ENCODE data around the gene CDK1. TPM values are rescaled to one million over a fixed set of nuclear protein-coding genes. Genes with fewer than 3 reads are reported as not detected.
A peak's percentile ranks its signal among the peaks of the same experiment; 100 is the strongest.

Gene CDK1
- total RNA-seq, 4 donors from 2014 or later, result 0.26 to 2.8 (median 0.75) TPM

- 95% methylated on average over 5 of the region's 5 CpGs for WGBS
- Histone ChIP-seq H3K9me3 (no peaks in the 10 kb centered on the region), H3K4me1 (peaks cover 0 to 9% (median 7%) of the 10 kb centered on the region in 4 donors), H3K27me3 (no peaks in the 10 kb centered on the region), H3K27ac (replicated peaks in 1 of 4) (no peak overlapping the region), H3K4me3 (no peak overlapping the region), H3K36me3 (no peaks in the 10 kb centered on the region)
- no peak for TF ChIP-seq EP300 (IDR thresholded peaks at IDR 0.05)
- TF ChIP-seq POLR2A (IDR thresholded peaks at IDR 0.05; ENCODE audit: low read depth), result no peak
- TF ChIP-seq CTCF (IDR thresholded peaks at IDR 0.05), result no peak
- TF ChIP-seq POLR2AphosphoS5 (IDR thresholded peaks at IDR 0.05), result no peak
- intact Hi-C loops (cut with DNase I), result no loop called here
- peak; percentile 64 for DNase-seq (ENCODE audit: extremely low spot score)
Measured at GRCh38 chr10:60753817-60754216, 24.5 kb upstream of the CDK1 start.

- intact Hi-C loops (cut with DNase I), result no loop called here
- TF ChIP-seq EP300 (IDR thresholded peaks at IDR 0.05) (no peak), CTCF (IDR thresholded peaks at IDR 0.05) (no peak), POLR2A (IDR thresholded peaks at IDR 0.05; ENCODE audit: low read depth) (no peak), POLR2AphosphoS5 (IDR thresholded peaks at IDR 0.05) (no peak)
- H3K4me3 ChIP-seq, result no peak overlapping the region
- no peak overlapping the region for H3K27ac ChIP-seq (replicated peaks in 1 of 4)
- H3K9me3 ChIP-seq, result no peaks in the 10 kb centered on the region
- H3K27me3 ChIP-seq, result no peaks in the 10 kb centered on the region
- DNase-seq (ENCODE audit: extremely low spot score), result no peak
- H3K36me3 ChIP-seq, result no peaks in the 10 kb centered on the region
- H3K4me1 ChIP-seq, result peaks cover 0 to 9% (median 7%) of the 10 kb centered on the region in 4 donors
- 16% methylated on average over 3 of the region's 3 CpGs for WGBS
Measured at GRCh38 chr10:60757420-60757895, 20.8 kb upstream of the CDK1 start.

- Histone ChIP-seq H3K27ac (replicated peaks in 1 of 4) (no peak overlapping the region), H3K4me3 (no peak overlapping the region), H3K36me3 (no peaks in the 10 kb centered on the region), H3K4me1 (peaks cover 0 to 9% (median 7%) of the 10 kb centered on the region in 4 donors), H3K27me3 (no peaks in the 10 kb centered on the region), H3K9me3 (no peaks in the 10 kb centered on the region)
- intact Hi-C loops (cut with DNase I), result no loop called here
- no peak for DNase-seq (ENCODE audit: extremely low spot score)
- 87% methylated on average over 6 of the region's 6 CpGs for WGBS
- TF ChIP-seq POLR2A (IDR thresholded peaks at IDR 0.05; ENCODE audit: low read depth), result no peak
- no peak for TF ChIP-seq EP300 (IDR thresholded peaks at IDR 0.05)
- no peak for TF ChIP-seq POLR2AphosphoS5 (IDR thresholded peaks at IDR 0.05)
- TF ChIP-seq CTCF (IDR thresholded peaks at IDR 0.05), result no peak
Measured at GRCh38 chr10:60759181-60759580, 19.1 kb upstream of the CDK1 start.

- Histone ChIP-seq H3K4me3 (no peak overlapping the region), H3K36me3 (no peaks in the 10 kb centered on the region), H3K9me3 (no peaks in the 10 kb centered on the region), H3K27ac (replicated peaks in 1 of 4) (no peak overlapping the region), H3K4me1 (peaks cover 0 to 9% (median 7%) of the 10 kb centered on the region in 4 donors), H3K27me3 (no peaks in the 10 kb centered on the region)
- intact Hi-C loops (cut with DNase I), result no loop called here
- TF ChIP-seq EP300 (IDR thresholded peaks at IDR 0.05) (no peak), CTCF (IDR thresholded peaks at IDR 0.05) (no peak), POLR2AphosphoS5 (IDR thresholded peaks at IDR 0.05) (no peak), POLR2A (IDR thresholded peaks at IDR 0.05; ENCODE audit: low read depth) (no peak)
- DNase-seq (ENCODE audit: extremely low spot score), result no peak
Measured at GRCh38 chr10:60760711-60761210, 17.5 kb upstream of the CDK1 start.

- Histone ChIP-seq H3K9me3 (no peaks in the 10 kb centered on the region), H3K4me3 (no peak overlapping the region), H3K36me3 (no peaks in the 10 kb centered on the region), H3K27ac (replicated peaks in 1 of 4) (no peak overlapping the region), H3K4me1 (peaks cover 0 to 4% (median 2%) of the 10 kb centered on the region in 4 donors), H3K27me3 (no peaks in the 10 kb centered on the region)
- intact Hi-C loops (cut with DNase I), result no loop called here
- WGBS, result 86% methylated on average over 1 of the region's 1 CpG
- TF ChIP-seq POLR2AphosphoS5 (IDR thresholded peaks at IDR 0.05) (no peak), CTCF (IDR thresholded peaks at IDR 0.05) (no peak)
- no peak for DNase-seq (ENCODE audit: extremely low spot score)
Measured at GRCh38 chr10:60762554-60762953, 15.7 kb upstream of the CDK1 start.

Data from esophagus muscularis mucosa (tissue), 4 donors.